ENCODE results near the gene KCNJ10.

The KCNJ10 gene

GRCh38 chr1:160022330-160023310 lies 47.3 kb downstream of the KCNJ10 start:
- TF ChIP-seq ZNF274 (IDR thresholded peaks at IDR 0.05; ENCODE audit: low read depth, low read length) = no peak

GRCh38 chr1:160021376-160022074 lies 48.4 kb downstream of the KCNJ10 start:
- no peak overlapping the region for H3K4me3 ChIP-seq (ENCODE audit: low read length)
- no peak for TF ChIP-seq ZNF274 (IDR thresholded peaks at IDR 0.05; ENCODE audit: low read depth, low read length)

More at GRCh38 chr1:160022330-160023310, 47.3 kb downstream of the KCNJ10 start:
- H3K4me3 ChIP-seq (ENCODE audit: low read length) = no peak overlapping the region

GRCh38 chr1:160020196-160020595 lies 49.8 kb downstream of the KCNJ10 start:
- no peak for TF ChIP-seq ZNF274 (IDR thresholded peaks at IDR 0.05; ENCODE audit: low read depth, low read length)
- H3K4me3 ChIP-seq (ENCODE audit: low read length) = no peak overlapping the region

- no peak overlapping the region for H3K4me3 ChIP-seq (ENCODE audit: low read length)
- TF ChIP-seq ZNF274 (IDR thresholded peaks at IDR 0.05; ENCODE audit: low read depth, low read length) = no peak
Measured at GRCh38 chr1:160018900-160019299, 51.1 kb downstream of the KCNJ10 start.

- no peak for TF ChIP-seq ZNF274 (IDR thresholded peaks at IDR 0.05; ENCODE audit: low read depth, low read length)
- no peak overlapping the region for H3K4me3 ChIP-seq (ENCODE audit: low read length)
Measured at GRCh38 chr1:160018347-160018746, 51.6 kb downstream of the KCNJ10 start.

GRCh38 chr1:160017592-160017991 lies 52.4 kb downstream of the KCNJ10 start:
- no peak overlapping the region for H3K4me3 ChIP-seq (ENCODE audit: low read length)
- no peak for TF ChIP-seq ZNF274 (IDR thresholded peaks at IDR 0.05; ENCODE audit: low read depth, low read length)

- H3K4me3 ChIP-seq (ENCODE audit: low read length) = no peak overlapping the region
- no peak for TF ChIP-seq ZNF274 (IDR thresholded peaks at IDR 0.05; ENCODE audit: low read depth, low read length)
Measured at GRCh38 chr1:160011781-160012180, 58.2 kb downstream of the KCNJ10 start.

- no peak for TF ChIP-seq ZNF274 (IDR thresholded peaks at IDR 0.05; ENCODE audit: low read depth, low read length)
Measured at GRCh38 chr1:160009801-160010200, 60.2 kb downstream of the KCNJ10 start.

GRCh38 chr1:160009081-160009480 lies 60.9 kb downstream of the KCNJ10 start:
- no peak for TF ChIP-seq ZNF274 (IDR thresholded peaks at IDR 0.05; ENCODE audit: low read depth, low read length)
- no peak overlapping the region for H3K4me3 ChIP-seq (ENCODE audit: low read length)

More at GRCh38 chr1:160009801-160010200, 60.2 kb downstream of the KCNJ10 start:
- no peak overlapping the region for H3K4me3 ChIP-seq (ENCODE audit: low read length)

GRCh38 chr1:160007577-160008200 lies 62.3 kb downstream of the KCNJ10 start:
- no peak for TF ChIP-seq ZNF274 (IDR thresholded peaks at IDR 0.05; ENCODE audit: low read depth, low read length)
- H3K4me3 ChIP-seq (ENCODE audit: low read length) = no peak overlapping the region

GRCh38 chr1:160006312-160006940 lies 63.5 kb downstream of the KCNJ10 start:
- no peak for TF ChIP-seq ZNF274 (IDR thresholded peaks at IDR 0.05; ENCODE audit: low read depth, low read length)
- no peak overlapping the region for H3K4me3 ChIP-seq (ENCODE audit: low read length)

- TF ChIP-seq ZNF274 (IDR thresholded peaks at IDR 0.05; ENCODE audit: low read depth, low read length) = no peak
- H3K4me3 ChIP-seq (ENCODE audit: low read length) = no peak overlapping the region
Measured at GRCh38 chr1:160005070-160005469, 64.9 kb downstream of the KCNJ10 start.

- TF ChIP-seq ZNF274 (IDR thresholded peaks at IDR 0.05; ENCODE audit: low read depth, low read length) = no peak
Measured at GRCh38 chr1:160004425-160004824, 65.5 kb downstream of the KCNJ10 start.

GRCh38 chr1:160004001-160004400 lies 66.0 kb downstream of the KCNJ10 start:
- H3K4me3 ChIP-seq (ENCODE audit: low read length) = no peak overlapping the region
- TF ChIP-seq ZNF274 (IDR thresholded peaks at IDR 0.05; ENCODE audit: low read depth, low read length) = no peak

More at GRCh38 chr1:160004425-160004824, 65.5 kb downstream of the KCNJ10 start:
- no peak overlapping the region for H3K4me3 ChIP-seq (ENCODE audit: low read length)
